ENCODE data around the gene CEMIP.

DNA sequence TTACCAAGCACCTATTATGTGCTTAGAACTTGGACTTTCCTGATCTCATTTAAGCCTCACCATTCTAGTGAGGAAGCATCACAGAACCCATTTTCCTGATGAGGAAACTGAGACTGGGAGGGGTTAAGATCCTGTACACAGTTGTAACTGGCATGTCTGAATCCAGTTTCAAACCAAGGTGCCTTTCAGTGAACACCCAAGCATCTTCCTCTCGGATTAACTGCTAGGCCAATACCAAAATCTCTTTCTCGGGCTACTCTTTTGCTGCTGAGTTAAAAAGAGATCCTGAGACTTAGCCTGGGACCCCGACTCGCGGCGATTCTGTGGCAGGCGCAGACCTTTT is 578 bp upstream of the CEMIP start:
- TF ChIP-seq, protein P1, sequence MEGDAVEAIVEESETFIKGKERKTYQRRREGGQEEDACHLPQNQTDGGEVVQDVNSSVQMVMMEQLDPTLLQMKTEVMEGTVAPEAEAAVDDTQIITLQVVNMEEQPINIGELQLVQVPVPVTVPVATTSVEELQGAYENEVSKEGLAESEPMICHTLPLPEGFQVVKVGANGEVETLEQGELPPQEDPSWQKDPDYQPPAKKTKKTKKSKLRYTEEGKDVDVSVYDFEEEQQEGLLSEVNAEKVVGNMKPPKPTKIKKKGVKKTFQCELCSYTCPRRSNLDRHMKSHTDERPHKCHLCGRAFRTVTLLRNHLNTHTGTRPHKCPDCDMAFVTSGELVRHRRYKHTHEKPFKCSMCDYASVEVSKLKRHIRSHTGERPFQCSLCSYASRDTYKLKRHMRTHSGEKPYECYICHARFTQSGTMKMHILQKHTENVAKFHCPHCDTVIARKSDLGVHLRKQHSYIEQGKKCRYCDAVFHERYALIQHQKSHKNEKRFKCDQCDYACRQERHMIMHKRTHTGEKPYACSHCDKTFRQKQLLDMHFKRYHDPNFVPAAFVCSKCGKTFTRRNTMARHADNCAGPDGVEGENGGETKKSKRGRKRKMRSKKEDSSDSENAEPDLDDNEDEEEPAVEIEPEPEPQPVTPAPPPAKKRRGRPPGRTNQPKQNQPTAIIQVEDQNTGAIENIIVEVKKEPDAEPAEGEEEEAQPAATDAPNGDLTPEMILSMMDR (IDR thresholded peaks at IDR 0.05): no peak
- no peak for TF ChIP-seq POLR2A (IDR thresholded peaks at IDR 0.05)
- TF ChIP-seq POLR2AphosphoS5 (IDR thresholded peaks at IDR 0.05): no peak

All from breast epithelium (tissue), 3 donors.